ENCODE measurements around the gene ACKR1.

ACKR1 gene

DNA sequence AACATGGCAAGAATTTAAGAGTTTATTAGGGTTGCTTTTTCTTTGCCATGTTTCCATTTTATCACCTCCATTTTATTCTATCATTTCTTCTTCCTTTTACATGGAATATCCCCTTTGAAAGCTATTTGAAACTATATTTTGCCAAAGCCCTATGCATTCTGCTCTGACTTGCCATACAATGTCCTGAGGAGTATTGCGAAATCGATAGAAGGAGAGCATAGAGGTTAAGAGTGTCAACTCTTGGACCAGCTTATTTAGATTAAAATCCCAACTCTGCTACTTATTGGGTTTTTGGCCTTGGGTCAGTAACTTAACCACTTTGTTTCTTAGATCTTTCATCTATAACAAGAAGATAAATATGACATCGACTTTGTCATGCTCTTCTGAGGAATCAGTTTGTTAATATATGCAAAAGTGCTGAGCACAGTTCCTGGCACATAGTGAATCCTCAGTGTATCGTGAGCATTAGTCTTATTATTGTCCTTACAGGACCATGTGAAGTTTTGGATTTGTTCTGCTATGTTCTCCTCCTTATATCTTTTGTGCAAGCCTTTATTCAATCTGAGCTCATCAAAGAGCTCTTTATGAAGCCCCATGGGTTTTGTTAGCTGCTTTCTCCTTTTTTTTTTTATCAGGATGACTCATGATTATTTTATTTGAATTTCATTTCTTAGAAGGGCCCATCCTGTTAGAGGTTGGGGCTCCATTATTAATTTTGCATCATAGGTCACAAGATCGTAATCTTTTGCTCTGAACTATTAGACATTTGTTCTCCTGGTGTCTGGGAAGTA is 17.6 kb downstream of the ACKR1 start:
- DNase-seq (ENCODE audit: low read depth) = no peak

DNA sequence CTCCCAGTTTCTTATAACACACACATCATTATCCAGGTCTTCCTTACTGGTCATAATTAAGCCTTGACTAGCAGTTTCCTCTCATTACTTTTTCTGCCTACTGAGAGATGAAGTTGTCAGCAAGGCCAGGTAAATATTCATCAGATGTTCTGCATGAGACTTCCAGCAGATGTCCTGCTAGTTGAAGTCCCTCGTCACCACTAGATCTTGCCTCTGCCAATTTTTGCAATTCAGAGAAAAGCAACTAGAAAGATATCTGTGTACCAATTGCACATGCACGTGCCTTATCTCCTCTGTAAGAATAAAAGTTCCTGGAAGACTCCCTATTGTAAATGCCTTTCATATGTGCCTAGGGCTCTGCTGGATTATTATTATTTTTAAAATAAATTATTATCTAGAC is 18.3 kb downstream of the ACKR1 start:
- no peak for DNase-seq (ENCODE audit: low read depth)

DNA sequence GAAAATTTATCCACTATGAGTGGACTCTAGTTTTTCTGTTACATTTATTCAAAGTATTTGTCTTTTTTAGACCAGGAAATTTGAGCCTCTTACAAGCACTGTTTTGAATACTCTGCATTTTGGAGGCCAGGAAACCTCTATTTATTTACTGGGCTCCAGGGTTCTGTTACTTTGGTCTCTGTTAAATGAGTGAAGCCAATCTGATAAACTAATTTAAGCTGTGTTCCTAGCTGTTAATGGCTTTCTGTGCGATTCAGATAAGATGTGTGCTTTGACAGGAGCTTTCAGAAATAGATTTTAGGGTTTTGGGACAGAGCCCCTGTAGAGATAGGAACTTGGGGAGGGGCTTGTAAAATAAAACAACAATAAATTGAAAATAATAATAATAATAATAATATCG is 23.9 kb downstream of the ACKR1 start:
- no peak for DNase-seq (ENCODE audit: low read depth)

DNA sequence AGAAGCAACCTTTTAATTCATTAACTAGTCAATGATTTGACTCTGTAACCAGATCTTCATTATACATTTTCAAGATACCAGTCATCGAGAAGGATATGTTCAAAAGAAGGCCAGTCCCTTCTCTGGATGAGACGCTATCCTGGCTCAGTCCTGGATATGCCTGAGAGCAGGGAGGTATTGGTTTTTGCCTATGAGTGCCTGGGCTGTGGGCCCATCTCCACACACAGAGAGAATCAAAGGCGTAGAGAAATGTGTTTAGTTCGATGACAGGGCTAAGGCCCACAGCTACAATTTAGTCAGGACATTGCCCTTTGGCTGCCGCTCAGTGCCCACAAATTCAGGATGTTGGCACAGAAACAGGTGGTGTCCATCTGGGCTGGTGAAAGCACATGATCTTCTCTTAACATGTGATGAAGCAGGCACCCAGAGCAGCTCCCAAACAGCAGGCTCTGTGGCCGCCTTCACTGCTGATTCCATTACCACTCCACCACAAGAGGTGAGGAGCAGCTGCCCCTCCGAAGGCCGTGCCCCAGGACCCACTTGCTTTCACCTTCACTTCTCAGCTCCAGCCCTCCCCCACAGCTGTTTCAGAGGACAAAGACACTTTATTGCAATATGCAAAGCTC is 24.7 kb downstream of the ACKR1 start:
- DNase-seq (ENCODE audit: low read depth) = no peak

DNA sequence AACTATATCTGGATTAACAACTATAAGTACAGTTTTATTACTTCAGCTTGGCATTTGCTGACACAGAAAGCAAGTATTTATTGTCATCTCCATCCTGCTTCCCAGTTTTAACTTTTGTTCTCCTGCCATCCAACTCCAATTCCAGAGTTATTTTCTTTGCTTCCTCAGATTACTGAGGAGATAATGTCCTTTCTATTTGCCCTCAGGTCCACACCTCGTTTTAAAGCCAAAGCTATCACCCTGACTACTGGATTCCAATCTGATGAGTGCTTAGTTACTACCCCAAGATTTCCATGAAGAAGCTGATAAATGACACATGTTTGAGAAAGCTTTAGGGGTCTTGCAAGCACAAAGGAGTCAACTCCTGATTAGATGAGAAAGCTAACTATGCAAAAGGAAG is 25.2 kb downstream of the ACKR1 start:
- no peak for DNase-seq (ENCODE audit: low read depth)

DNA sequence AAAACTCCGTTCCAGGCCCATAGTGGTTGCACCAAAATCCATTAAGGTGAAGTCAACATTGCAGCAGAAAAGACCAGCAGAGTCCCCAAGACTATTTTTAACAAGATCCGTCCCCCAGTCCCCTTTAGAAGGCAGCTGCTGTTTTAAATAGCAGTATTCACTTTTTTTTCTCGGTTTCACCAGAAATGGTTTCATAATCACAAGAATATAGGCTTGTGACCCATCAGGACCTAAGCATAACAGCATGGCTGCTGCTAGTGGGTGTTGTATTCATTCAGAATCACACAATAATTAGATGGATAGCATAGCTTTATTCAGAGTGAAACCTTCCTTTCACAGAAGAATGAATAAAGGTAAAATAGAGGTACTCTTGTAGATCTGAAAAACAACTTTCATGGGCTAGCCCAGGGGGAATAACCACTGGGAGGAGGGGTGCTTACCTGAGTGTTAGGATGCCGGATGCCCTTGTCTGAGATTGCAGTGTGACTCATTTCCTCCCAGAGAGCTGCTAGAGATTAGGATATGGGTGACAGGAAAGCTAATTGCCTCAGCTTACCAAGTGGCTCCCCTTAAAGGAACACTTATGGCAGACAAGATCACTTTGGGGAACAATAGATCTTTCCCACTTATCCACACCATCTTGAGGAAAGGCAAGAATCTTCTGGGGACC is 35.0 kb downstream of the ACKR1 start:
- no peak for DNase-seq (ENCODE audit: low read depth)

DNA sequence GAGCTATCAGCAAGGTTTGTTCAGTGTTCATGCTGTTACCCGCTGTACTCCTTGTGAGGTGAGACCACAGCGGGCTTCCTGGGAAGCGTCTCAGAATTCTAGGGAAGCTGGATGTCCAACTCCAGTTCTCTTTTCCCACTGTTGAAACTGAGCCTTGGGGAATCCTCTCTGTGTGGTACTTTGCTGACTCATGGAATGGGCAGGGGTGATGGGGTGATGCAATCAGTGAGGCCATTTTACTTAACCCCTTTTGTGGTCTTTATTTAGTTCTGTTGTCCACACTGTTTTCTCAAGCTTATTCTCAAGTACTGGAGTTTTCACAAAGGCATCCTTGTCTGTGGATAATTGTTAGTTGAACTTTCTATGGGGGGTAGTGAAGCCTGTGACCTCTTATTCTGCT is 42.6 kb downstream of the ACKR1 start:
- no peak for DNase-seq (ENCODE audit: low read depth)

DNA sequence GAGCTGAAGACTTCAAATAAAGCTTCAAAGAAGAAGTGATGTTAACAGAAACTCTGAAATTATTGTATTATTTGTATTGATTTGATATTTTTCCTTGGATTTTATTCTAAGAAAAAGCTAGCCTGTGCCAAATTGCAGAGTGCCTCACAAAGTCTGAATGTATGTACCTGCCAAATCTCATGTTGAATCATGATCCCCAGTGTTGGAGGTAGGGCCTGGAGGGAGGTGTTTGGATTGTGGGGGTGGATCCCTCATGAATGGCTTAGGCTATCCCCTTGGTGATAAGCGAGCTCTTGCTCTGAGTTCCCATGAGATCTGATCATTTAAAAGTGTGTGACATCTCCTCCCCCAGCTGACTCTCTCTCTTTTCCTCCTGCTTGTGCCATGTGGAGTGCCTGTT is 43.6 kb downstream of the ACKR1 start:
- no peak for DNase-seq (ENCODE audit: low read depth)

DNA sequence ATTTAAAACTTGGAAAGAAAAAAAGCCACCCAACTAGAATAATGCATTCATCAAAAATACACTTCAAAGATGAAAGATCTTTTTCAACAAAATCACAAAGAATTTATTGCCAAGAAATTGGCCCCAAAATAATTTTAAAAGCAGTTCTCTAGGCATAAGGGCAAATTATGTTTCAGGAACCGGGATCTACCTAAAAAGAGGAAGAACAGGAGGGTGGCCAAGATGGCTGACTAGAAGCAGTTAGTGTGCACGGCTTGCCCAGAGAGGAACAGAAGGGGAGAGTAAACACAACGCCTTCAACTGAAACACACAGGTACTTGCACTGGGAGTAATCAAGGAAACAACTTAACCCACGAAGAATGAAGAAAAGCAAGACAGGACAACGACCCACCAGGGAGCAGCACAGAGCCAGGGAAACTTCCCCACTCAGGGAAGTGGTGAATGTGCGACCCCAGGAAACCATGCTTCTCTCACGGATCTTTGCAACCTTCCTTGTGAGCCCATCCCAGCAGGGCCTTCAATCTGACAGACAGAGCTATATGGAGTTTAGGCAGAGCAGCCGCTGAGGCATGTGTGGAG is 46.1 kb downstream of the ACKR1 start:
- DNase-seq (ENCODE audit: low read depth) = no peak
